ENCODE measurements around the gene MRPL18. TPM values are rescaled to one million over a fixed set of nuclear protein-coding genes. Genes with fewer than 3 reads are reported as not detected.

Gene MRPL18
- total RNA-seq, 6 experiments from 2014 or later, result 74.1 to 93.6 (median 81.4) TPM

GRCh38 chr6:159762681-159763293 is 27.5 kb upstream of the MRPL18 start:
- Mint-ChIP-seq H3K27ac (peak overlapping the region; percentile 83), H3K9me3 (no peaks in the 10 kb centered on the region), H3K4me3 (peak overlapping the region; percentile 92), H3K4me1 (ENCODE audit: low read depth) (peaks cover 43% of the 10 kb centered on the region), H3K27me3 (ENCODE audit: insufficient read depth) (peaks cover 2% of the 10 kb centered on the region; the same call in 1 of the 2 replicates), H3K36me3 (ENCODE audit: low read depth) (peaks cover 34% of the 10 kb centered on the region)
- no peak for TF ChIP-seq CTCF (IDR thresholded peaks at IDR 0.05)
- DNase-seq, result no peak

- no peaks in the 10 kb centered on the region for H3K27me3 Mint-ChIP-seq (ENCODE audit: insufficient read depth)
- no peak for DNase-seq
- peaks cover 24% of the 10 kb centered on the region for H3K36me3 Mint-ChIP-seq (ENCODE audit: low read depth)
- no peak for TF ChIP-seq CTCF (IDR thresholded peaks at IDR 0.05)
- H3K9me3 Mint-ChIP-seq, result no peaks in the 10 kb centered on the region
- peaks cover 8% of the 10 kb centered on the region for H3K4me1 Mint-ChIP-seq (ENCODE audit: low read depth)
- H3K27ac Mint-ChIP-seq, result no peak overlapping the region
- H3K4me3 Mint-ChIP-seq, result no peak overlapping the region
These were observed 23.4 kb upstream of the MRPL18 start for GRCh38 chr6:159766906-159767305.

GRCh38 chr6:159769470-159769869 is 20.8 kb upstream of the MRPL18 start:
- Mint-ChIP-seq H3K4me1 (ENCODE audit: low read depth) (no peaks in the 10 kb centered on the region), H3K9me3 (no peaks in the 10 kb centered on the region), H3K27me3 (ENCODE audit: insufficient read depth) (no peaks in the 10 kb centered on the region), H3K36me3 (ENCODE audit: low read depth) (peaks cover 17% of the 10 kb centered on the region; the same call in 1 of the 2 replicates), H3K27ac (no peak overlapping the region), H3K4me3 (no peak overlapping the region)
- no peak for DNase-seq
- no peak for TF ChIP-seq CTCF (IDR thresholded peaks at IDR 0.05)

GRCh38 chr6:159772196-159772595 is 18.1 kb upstream of the MRPL18 start:
- TF ChIP-seq CTCF (IDR thresholded peaks at IDR 0.05), result no peak
- Mint-ChIP-seq H3K27me3 (ENCODE audit: insufficient read depth) (no peaks in the 10 kb centered on the region), H3K4me3 (no peak overlapping the region), H3K36me3 (ENCODE audit: low read depth) (peaks cover 13% of the 10 kb centered on the region; the same call in 1 of the 2 replicates), H3K9me3 (no peaks in the 10 kb centered on the region), H3K4me1 (ENCODE audit: low read depth) (no peaks in the 10 kb centered on the region), H3K27ac (no peak overlapping the region)
- no peak for DNase-seq

GRCh38 chr6:159777240-159777904 is 12.9 kb upstream of the MRPL18 start:
- Mint-ChIP-seq H3K4me3 (no peak overlapping the region), H3K27ac (peak overlapping the region; percentile 36; the same call in 1 of the 2 replicates), H3K9me3 (no peaks in the 10 kb centered on the region), H3K27me3 (ENCODE audit: insufficient read depth) (no peaks in the 10 kb centered on the region), H3K36me3 (ENCODE audit: low read depth) (peaks cover 22% of the 10 kb centered on the region), H3K4me1 (ENCODE audit: low read depth) (peaks cover 19% of the 10 kb centered on the region)
- no peak for DNase-seq
- TF ChIP-seq CTCF (IDR thresholded peaks at IDR 0.05), result no peak
